GM12875 (cell line): ENCODE data around the gene NOS3.
A peak's percentile ranks its signal among the peaks of the same experiment; 100 is the strongest.

Source experiments
- H3K4me3 ChIP-seq: one replicate; pipeline ENCODE4 v1.5.1; 2011; ENCODE audit warnings: low read depth, low read length, control low read depth
- TF ChIP-seq, protein P1 (sequence below): IDR thresholded peaks from 2 replicates; pipeline ENCODE4 v1.5.1; 2011; ENCODE audit warnings: low read depth, mild to moderate bottlenecking, control low read depth, inconsistent platforms, low read length, moderate library complexity, borderline replicate concordance; ENCODE audit not compliant: insufficient read depth

NOS3 gene

DNA sequence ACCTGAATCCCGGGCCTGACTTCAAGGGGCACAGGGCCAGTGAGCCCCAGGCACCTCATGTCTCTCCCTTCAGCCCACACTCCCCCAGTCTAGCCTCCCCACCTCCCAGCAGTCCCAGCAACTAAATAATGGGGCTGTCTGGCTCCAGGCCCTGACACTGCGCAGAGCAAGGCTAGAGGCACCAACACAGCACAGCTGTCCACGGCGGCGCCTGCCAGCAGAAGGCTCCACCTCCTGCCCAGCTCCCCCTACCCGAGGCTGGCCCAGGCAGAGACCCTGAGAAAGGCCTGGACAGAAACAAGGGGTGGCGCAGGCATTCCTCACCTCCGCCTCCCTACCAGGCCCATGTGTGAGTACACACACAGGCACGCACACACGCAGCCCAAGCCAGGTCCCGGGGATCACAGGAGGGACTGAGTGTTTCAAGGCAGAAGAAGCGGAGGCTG lies 18.8 kb upstream of the NOS3 start:
- no peak overlapping the region for H3K4me3 ChIP-seq
- TF ChIP-seq, protein P1, sequence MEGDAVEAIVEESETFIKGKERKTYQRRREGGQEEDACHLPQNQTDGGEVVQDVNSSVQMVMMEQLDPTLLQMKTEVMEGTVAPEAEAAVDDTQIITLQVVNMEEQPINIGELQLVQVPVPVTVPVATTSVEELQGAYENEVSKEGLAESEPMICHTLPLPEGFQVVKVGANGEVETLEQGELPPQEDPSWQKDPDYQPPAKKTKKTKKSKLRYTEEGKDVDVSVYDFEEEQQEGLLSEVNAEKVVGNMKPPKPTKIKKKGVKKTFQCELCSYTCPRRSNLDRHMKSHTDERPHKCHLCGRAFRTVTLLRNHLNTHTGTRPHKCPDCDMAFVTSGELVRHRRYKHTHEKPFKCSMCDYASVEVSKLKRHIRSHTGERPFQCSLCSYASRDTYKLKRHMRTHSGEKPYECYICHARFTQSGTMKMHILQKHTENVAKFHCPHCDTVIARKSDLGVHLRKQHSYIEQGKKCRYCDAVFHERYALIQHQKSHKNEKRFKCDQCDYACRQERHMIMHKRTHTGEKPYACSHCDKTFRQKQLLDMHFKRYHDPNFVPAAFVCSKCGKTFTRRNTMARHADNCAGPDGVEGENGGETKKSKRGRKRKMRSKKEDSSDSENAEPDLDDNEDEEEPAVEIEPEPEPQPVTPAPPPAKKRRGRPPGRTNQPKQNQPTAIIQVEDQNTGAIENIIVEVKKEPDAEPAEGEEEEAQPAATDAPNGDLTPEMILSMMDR, result no peak

DNA sequence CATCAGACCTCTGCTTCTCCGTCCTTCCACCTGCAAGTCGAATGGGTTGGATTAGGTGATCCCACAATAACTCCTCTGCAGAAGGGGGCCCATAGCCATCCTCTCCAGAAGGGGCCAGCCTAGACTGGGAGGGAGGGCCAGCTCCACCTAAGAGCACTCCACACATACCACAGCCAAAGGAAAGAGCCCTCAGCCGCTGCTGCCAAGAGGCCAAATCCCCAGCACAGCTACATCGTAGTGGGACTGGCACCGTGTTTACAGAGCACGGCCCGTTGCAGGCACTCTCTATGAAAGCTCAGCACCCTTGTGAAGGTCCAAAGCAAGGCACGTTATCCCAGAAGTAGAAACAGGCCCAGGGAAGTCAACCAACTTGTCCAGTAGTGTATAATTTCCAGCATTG lies 18.1 kb upstream of the NOS3 start:
- H3K4me3 ChIP-seq, result no peak overlapping the region
- TF ChIP-seq, protein P1, result no peak

- TF ChIP-seq, protein P1, result no peak
- H3K4me3 ChIP-seq, result no peak overlapping the region
Measured at GRCh38 chr7:150973571-150974451, 17.0 kb upstream of the NOS3 start.

DNA sequence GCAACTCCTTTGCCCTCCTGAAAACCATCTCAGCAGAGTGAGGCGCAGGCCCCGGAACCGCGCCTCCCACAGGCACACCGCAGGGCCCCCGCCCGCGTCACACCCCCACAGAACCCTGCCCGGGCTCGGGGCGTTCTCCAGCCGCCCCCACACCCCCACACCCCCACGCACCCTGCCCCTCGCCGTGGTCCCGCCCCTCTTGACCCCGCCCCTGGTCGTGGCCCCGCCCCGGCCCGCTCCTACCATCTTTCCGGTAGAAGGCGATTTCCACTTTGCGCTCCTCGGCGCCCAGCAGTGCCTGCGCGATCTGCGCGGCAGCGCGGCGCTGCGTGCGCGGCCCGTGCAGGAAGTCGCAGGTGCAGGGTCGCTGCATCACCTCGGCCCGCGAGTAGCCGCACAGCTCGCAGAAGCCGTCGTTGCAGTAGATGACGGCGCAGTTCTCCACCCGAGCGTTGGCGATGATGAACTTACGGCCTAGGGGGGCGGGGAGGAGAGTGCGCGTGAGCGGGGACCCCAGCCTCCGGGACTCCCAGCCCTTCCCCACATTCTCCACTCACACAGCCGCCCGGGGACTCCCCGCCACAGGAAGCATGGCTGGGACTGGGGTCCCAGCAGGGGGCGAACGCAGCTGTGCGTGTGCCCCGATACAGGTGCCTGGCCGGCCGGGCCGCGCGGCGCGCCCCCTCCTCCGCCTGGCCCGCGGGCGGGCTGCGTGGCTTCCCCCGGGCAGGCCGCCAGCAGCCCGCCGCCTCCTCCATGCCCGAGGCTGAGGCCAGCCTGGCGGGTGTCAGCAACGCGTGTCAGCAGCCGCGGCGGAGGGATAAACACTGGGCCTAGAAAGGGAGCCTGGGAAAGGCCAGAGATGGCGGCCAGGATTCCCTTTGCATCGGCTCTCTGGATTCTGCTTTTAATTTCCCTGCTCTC lies 16.1 kb upstream of the NOS3 start:
- peak overlapping the region; percentile 69 for H3K4me3 ChIP-seq
- TF ChIP-seq, protein P1, result peak; percentile 51

GRCh38 chr7:150975536-150976319 lies 15.1 kb upstream of the NOS3 start:
- TF ChIP-seq, protein P1, result no peak
- H3K4me3 ChIP-seq, result no peak overlapping the region

GRCh38 chr7:150976529-150977381 lies 14.1 kb upstream of the NOS3 start:
- H3K4me3 ChIP-seq, result no peak overlapping the region
- TF ChIP-seq, protein P1, result no peak
